Measurements from ENCODE around the gene BRD2. TPM values are rescaled to one million over a fixed set of nuclear protein-coding genes. Genes with fewer than 3 reads are reported as not detected.

BRD2 gene
- total and polyA plus RNA-seq, 2 donors (not counting 1 experiment from before 2014, with no cell fraction given) = 474 to 620 TPM

DNA sequence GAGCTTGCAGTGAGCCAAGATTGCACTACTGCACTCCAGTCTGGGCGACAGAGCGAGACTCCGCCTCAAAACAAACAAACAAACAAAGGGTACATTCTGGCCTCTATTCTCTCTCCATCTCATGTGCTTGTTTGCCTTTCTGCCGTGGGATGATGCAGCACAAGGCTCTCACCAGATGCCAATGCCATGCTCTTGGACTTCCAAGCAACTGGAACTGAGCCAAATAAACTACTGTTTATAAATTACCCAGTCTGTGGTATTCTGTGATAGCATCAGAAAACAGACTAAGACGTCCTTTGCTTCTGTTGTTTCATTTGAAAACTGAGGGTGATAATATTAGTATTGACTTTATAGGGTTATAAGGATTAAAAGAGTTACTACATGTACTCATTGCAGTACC lies 3.6 kb upstream of the BRD2 start:
- no peak overlapping the region for H3K4me3 Mint-ChIP-seq
- no peak overlapping the region for H3K27ac ChIP-seq (ENCODE audit: low read length in 2 of 2)

More for the DNA sequence above, 3.6 kb upstream of the BRD2 start:
- Histone ChIP-seq H3K9ac (ENCODE audit: low read length) (no peak overlapping the region), H3K9me3 (ENCODE audit: control extremely low read depth in 1 of 3, control insufficient read depth in 2 of 3, insufficient read depth in 1 of 3, low read length in 2 of 3) (no peaks in the 10 kb centered on the region), H3K4me2 (replicated peaks; ENCODE audit: low read depth, low read length, poor library complexity, severe bottlenecking) (no peak overlapping the region), H3K4me3 (ENCODE audit: control extremely low read depth in 1 of 5, extremely low read depth in 1 of 5, insufficient read depth in 1 of 5, low read depth in 2 of 5, low read length in 4 of 5) (no peak overlapping the region), H4K20me1 (ENCODE audit: control insufficient read depth, insufficient read depth, low read length, poor library complexity, severe bottlenecking) (no peaks in the 10 kb centered on the region), H2AFZ (ENCODE audit: insufficient read depth, low read depth, low read length, poor library complexity, severe bottlenecking) (no peak overlapping the region), H3K79me2 (ENCODE audit: control insufficient read depth, insufficient read depth, low read length) (peaks cover 60% of the 10 kb centered on the region), H3K4me1 (ENCODE audit: control insufficient read depth in 2 of 2, insufficient read depth in 2 of 2, low read length in 2 of 2) (peaks cover 26 to 28% of the 10 kb centered on the region in 2 donors), H3K27me3 (replicated peaks in 1 of 4; ENCODE audit: control extremely low read depth in 1 of 4, control insufficient read depth in 3 of 4, insufficient read depth in 4 of 4, low read length in 3 of 4) (no peaks in the 10 kb centered on the region), H3K36me3 (replicated peaks in 1 of 2; ENCODE audit: control extremely low read depth in 1 of 2, control insufficient read depth in 1 of 2, extremely low read depth in 1 of 2, insufficient read depth in 2 of 2, low read length in 1 of 2) (no peaks in the 10 kb centered on the region)
- ChIA-PET POLR2A (interaction anchor here (0.6 to 1.5 kb wide), 2 partner anchors 9 to 12 kb away, joined by 4 to 10 read pairs; partner anchors contain the start of gene HLA-DMA), CTCF (interaction anchor here (1.5 to 28.4 kb wide), 5 partner anchors 11 to 155 kb away, joined by 3 to 822 read pairs (median 24); partner anchors contain the start of gene HLA-DMA)
- Mint-ChIP-seq H3K27me3 (no peaks in the 10 kb centered on the region), H3K4me1 (peaks cover 50% of the 10 kb centered on the region), H3K9me3 (ENCODE audit: insufficient read depth) (no peaks in the 10 kb centered on the region), H3K27ac (peak overlapping the region; percentile 68)
- WGBS (ENCODE audit: insufficient coverage) = 100% methylated on average over 1 of the region's 5 CpGs
- DNase-seq (no peak), ATAC-seq (ENCODE audit: low read depth) (no peak)
- TF ChIP-seq CTCF (IDR thresholded peaks at IDR 0.05) = no peak
- no peak for TF ChIP-seq EZH2 (IDR thresholded peaks at IDR 0.05; ENCODE audit: borderline replicate concordance, insufficient read depth, low read depth, low read length, poor library complexity, severe bottlenecking)
- intact Hi-C loops (cut with micrococcal nuclease) = no loop called here

Data from B cell (primary cell).